Karpas-422 (cell line): ENCODE data around the gene POP4. TPM values are rescaled to one million over a fixed set of nuclear protein-coding genes. Genes with fewer than 3 reads are reported as not detected.
"Not testable (repeated sequence)": the region's sequence is repeated elsewhere in the genome, so short reads cannot be mapped to it uniquely, and the experiment has no call there.

Experiments used
- DNase-seq: peaks from one replicate; pipeline ENCODE4 v3.0.0-alpha.2; 2015
- H2AFZ ChIP-seq: fragments of 200-600 bp; sonication (generic); 2 replicates; pipeline ENCODE4 v1.6.1; 2014; ENCODE audit warnings: antibody characterized with exemption, low read length, mixed read lengths
- H3K27ac ChIP-seq: fragments of 200-600 bp; sonication (generic); 2 replicates; pipeline ENCODE4 v1.5.1; 2014; ENCODE audit warnings: mild to moderate bottlenecking, low read length, moderate library complexity
- H3K27me3 ChIP-seq: fragments of 200-600 bp; sonication (generic); 2 replicates; pipeline ENCODE4 v1.6.1; 2014; ENCODE audit warnings: low read length, mixed read lengths
- H3K36me3 ChIP-seq: fragments of 200-600 bp; sonication (generic); 2 replicates; pipeline ENCODE4 v1.6.1; 2014; ENCODE audit warnings: low read length, mixed read lengths; ENCODE audit not compliant: insufficient read depth
- H3K4me1 ChIP-seq: fragments of 200-600 bp; sonication (generic); 2 replicates; pipeline ENCODE4 v1.6.1; 2014; ENCODE audit warnings: mild to moderate bottlenecking, low read length, mixed read lengths
- H3K4me2 ChIP-seq: fragments of 200-600 bp; sonication (generic); 2 replicates; pipeline ENCODE4 v1.6.1; 2014; ENCODE audit warnings: low read length, low read depth, mild to moderate bottlenecking; ENCODE audit not compliant: poor library complexity, severe bottlenecking
- H3K4me3 ChIP-seq: fragments of 200-600 bp; sonication (generic); 2 replicates; pipeline ENCODE4 v1.5.1; 2014; ENCODE audit warnings: mild to moderate bottlenecking, antibody characterized with exemption, low read length, mixed read lengths
- H3K79me2 ChIP-seq: fragments of 200-600 bp; sonication (generic); 2 replicates; pipeline ENCODE4 v1.6.1; 2014; ENCODE audit warnings: mild to moderate bottlenecking, low read length, mixed read lengths
- H3K9ac ChIP-seq: fragments of 200-600 bp; sonication (generic); 2 replicates; pipeline ENCODE4 v1.6.0; 2014; ENCODE audit warnings: low read length
- H3K9me2 ChIP-seq: fragments of 200-600 bp; sonication (generic), shearing (Covaris generic); replicated peaks from 2 replicates; pipeline ENCODE4 v1.6.0; 2014; ENCODE audit warnings: mild to moderate bottlenecking, low read length, moderate library complexity; ENCODE audit not compliant: insufficient read depth
- H3K9me3 ChIP-seq: fragments of 300-700, 200-600 bp; sonication (generic); 2 replicates; pipeline ENCODE4 v1.6.1; 2014; ENCODE audit warnings: low read length, mixed read lengths
- H4K20me1 ChIP-seq: fragments of 200-600 bp; sonication (generic); 2 replicates; pipeline ENCODE4 v1.6.1; 2014; ENCODE audit warnings: mild to moderate bottlenecking, antibody characterized with exemption, low read length, low read depth; ENCODE audit not compliant: insufficient read depth
- total RNA-seq: library from RNA; depleted of rRNA; stranded (reverse); fragments of >200 nt; shearing (Covaris generic); gene quantifications from 2 replicates; pipeline ENCODE4 v1.2.3, GENCODE V29; 2014; ENCODE audit warnings: low replicate concordance

The POP4 gene
- total RNA-seq, 1 experiment from 2014 or later, result 92.7 TPM

DNA sequence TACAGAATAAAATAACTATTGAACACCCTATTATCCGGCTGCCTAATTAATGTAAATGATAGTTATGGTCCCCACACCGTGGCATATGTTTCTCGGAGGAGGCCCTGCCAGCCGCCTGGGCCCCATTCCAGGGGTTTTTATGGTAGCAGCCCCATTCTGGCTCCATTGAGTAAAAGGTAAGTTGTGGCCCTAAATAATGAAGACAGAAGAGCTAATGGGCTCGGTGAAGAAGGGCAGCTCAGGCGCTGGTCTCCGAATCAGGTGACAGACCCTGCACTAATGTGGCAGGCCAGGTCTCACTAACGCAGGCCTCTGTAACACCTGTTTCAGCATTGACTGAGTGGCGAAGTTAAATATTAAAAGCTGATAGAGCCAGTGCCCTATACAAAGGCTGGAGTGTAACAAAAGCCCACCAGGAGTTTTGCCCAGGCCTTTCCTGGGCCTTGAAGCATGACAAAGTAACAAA lies 19.1 kb downstream of the POP4 start:
- H3K9me3 ChIP-seq, result no peaks in the 10 kb centered on the region
- no peak overlapping the region for H2AFZ ChIP-seq
- no peaks in the 10 kb centered on the region for H3K27me3 ChIP-seq
- no peaks in the 10 kb centered on the region for H3K79me2 ChIP-seq
- H3K9ac ChIP-seq, result no peak overlapping the region
- no peak for DNase-seq
- no peaks in the 10 kb centered on the region for H3K36me3 ChIP-seq
- H4K20me1 ChIP-seq, result no peaks in the 10 kb centered on the region
- no peak overlapping the region for H3K4me3 ChIP-seq
- H3K9me2 ChIP-seq, result no peaks in the 10 kb centered on the region
- no peak overlapping the region for H3K4me2 ChIP-seq
- H3K27ac ChIP-seq, result no peak overlapping the region
- no peaks in the 10 kb centered on the region for H3K4me1 ChIP-seq

DNA sequence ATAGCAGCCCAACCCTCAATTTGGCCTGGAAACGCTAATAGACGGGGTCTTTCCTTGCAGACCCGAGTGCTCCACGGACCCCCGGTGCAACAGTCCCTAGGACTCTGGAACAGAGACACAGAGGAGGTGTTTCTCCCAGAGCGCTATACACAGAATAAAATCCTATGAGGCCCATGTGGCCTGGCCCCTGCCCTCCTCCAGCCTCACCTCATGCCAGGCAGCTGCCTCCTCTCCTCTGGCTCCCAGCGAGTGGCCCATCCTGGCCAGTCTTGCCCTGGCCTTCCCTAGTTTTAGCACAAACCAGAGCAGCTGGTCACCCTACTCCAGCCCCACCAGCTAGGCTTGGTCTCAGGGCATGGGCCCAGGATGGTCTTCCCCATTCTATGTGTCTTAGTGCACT lies 20.3 kb downstream of the POP4 start:
- H3K4me3 ChIP-seq, result no peak overlapping the region
- H4K20me1 ChIP-seq, result no peaks in the 10 kb centered on the region
- no peaks in the 10 kb centered on the region for H3K9me2 ChIP-seq
- no peaks in the 10 kb centered on the region for H3K27me3 ChIP-seq
- H3K4me1 ChIP-seq, result no peaks in the 10 kb centered on the region
- no peaks in the 10 kb centered on the region for H3K36me3 ChIP-seq
- H3K27ac ChIP-seq, result no peak overlapping the region
- H3K9me3 ChIP-seq, result no peaks in the 10 kb centered on the region
- no peak overlapping the region for H3K4me2 ChIP-seq
- H2AFZ ChIP-seq, result no peak overlapping the region
- no peaks in the 10 kb centered on the region for H3K79me2 ChIP-seq
- no peak overlapping the region for H3K9ac ChIP-seq
- DNase-seq, result no peak

DNA sequence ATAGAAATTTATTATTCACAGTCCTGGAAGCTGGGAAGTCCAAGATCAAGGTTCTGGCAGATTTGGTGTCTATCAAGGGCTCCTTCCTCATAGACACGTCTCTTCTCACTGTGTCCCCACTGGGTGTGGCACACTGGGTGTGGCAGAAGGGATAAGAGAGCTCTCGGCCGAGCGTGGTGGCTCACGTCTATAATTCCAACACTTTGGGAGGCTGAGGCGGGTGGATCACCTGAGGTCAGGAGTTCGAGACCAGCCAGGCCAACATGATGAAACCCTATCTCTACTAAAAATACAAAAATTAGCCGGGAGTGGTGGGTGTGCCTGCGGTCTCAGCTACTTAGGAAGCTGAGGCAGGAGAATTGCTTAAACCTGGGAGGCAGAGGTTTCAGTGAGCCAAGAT lies 20.7 kb downstream of the POP4 start:
- not testable (repeated sequence) for H3K79me2 ChIP-seq, H3K27me3 ChIP-seq, H3K4me1 ChIP-seq, H2AFZ ChIP-seq, H3K9me3 ChIP-seq, H3K4me3 ChIP-seq, H4K20me1 ChIP-seq, H3K4me2 ChIP-seq, DNase-seq, H3K27ac ChIP-seq, H3K9ac ChIP-seq, H3K9me2 ChIP-seq, H3K36me3 ChIP-seq

DNA sequence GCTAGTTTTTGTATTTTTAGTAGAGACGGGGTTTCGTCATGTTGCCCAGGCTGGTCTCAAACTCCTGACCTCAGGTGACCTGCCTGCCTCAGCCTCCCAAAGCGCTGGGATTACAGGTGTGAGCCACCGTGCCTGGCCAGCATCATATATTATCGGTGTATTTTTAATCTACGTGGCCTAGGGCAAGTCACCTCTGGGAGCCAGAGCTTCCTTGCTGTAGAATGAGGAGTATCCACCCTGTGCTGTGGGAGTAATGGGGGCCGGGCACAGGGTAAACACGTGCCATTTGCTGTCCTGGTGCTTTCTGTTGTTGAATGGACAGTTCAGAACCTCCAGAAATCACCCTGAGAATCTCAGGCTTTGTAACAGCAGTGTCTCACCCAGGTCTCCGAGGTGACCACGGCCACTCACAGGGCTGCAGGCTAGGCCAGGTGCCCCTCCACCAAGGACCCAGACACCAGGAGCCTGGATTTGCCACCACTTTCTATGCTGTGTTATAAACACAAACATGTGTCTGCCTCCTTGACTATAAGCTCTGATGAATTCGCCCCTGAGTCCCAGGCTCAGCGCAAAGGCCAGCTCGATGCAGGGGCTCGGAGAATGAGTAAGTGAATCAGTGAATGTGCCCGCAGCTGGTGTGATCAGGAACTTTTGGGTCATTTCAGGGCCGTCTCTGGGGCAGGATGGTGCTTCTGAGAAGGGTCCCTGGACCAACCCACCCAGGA lies 22.7 kb downstream of the POP4 start:
- Histone ChIP-seq H3K9me3 (no peaks in the 10 kb centered on the region), H3K4me2 (no peak overlapping the region), H4K20me1 (no peaks in the 10 kb centered on the region), H3K79me2 (no peaks in the 10 kb centered on the region), H2AFZ (no peak overlapping the region), H3K9me2 (no peaks in the 10 kb centered on the region), H3K4me3 (no peak overlapping the region), H3K27ac (no peak overlapping the region), H3K4me1 (no peaks in the 10 kb centered on the region), H3K9ac (no peak overlapping the region), H3K36me3 (no peaks in the 10 kb centered on the region), H3K27me3 (no peaks in the 10 kb centered on the region)
- no peak for DNase-seq

DNA sequence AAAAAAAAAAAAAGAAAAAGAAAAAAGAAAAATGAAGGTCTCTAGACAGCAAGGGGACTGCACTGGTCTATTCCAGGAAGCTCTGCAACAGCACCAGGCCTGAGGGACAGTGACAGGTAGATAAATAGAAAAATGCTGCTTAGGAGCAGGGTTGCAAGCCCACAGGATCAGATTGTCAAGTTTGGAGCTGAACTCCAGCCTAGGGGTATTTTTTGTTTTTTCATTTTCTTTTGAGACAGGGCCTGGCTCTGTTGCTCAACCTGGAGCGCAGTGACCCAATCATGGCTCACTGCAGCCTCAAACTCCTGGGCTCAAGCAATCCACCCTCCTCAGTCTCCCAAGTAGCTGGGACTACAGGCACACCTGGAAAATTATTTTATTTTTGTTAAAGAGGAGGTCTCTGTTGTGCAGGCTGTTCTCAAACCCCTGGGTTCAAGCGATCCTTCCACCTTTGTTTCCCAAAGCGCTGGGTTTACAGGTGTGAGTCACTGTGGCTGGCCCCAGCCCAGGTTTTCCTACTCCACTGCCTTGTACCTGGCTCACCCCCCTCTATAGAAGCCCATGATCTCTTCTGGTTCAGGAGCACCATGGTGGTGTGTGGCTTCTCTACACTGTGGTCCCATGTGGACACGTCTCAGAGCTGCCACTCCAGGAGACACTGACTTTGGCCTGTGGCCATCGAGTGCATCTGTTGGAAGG lies 23.9 kb downstream of the POP4 start:
- no peak overlapping the region for H3K27ac ChIP-seq

DNA sequence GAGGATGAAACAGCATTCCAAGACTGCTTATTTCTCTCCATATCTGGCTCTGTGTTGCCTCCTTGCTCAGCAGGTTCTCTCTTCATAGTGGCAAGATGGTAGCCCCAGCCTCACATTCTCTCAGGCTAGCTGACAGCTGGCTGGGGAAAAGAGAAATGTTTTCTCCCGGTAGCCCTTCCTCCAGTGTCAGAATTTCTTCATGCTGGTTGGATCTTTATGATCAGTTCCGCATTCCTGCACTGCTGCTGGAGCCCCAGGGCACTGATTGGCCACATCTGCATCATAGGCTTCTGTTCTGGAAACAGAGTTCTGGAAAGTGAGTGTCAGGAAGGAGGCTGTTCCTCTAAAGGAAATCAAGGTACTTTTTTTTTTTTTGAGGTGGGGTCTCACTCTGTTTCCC lies 24.6 kb downstream of the POP4 start:
- Histone ChIP-seq H4K20me1 (no peaks in the 10 kb centered on the region), H3K9me3 (no peaks in the 10 kb centered on the region), H3K4me3 (no peak overlapping the region), H3K27ac (no peak overlapping the region), H3K4me2 (no peak overlapping the region), H3K4me1 (no peaks in the 10 kb centered on the region), H3K36me3 (no peaks in the 10 kb centered on the region), H3K79me2 (no peaks in the 10 kb centered on the region), H3K27me3 (no peaks in the 10 kb centered on the region), H2AFZ (no peak overlapping the region), H3K9me2 (no peaks in the 10 kb centered on the region), H3K9ac (no peak overlapping the region)
- no peak for DNase-seq

More for the DNA sequence above, 23.9 kb downstream of the POP4 start:
- Histone ChIP-seq H3K4me1 (no peaks in the 10 kb centered on the region), H3K79me2 (no peaks in the 10 kb centered on the region), H3K9ac (no peak overlapping the region), H3K9me2 (no peaks in the 10 kb centered on the region), H4K20me1 (no peaks in the 10 kb centered on the region), H3K27me3 (no peaks in the 10 kb centered on the region), H3K36me3 (no peaks in the 10 kb centered on the region), H2AFZ (no peak overlapping the region), H3K4me3 (no peak overlapping the region), H3K4me2 (no peak overlapping the region), H3K9me3 (no peaks in the 10 kb centered on the region)
- DNase-seq, result no peak

DNA sequence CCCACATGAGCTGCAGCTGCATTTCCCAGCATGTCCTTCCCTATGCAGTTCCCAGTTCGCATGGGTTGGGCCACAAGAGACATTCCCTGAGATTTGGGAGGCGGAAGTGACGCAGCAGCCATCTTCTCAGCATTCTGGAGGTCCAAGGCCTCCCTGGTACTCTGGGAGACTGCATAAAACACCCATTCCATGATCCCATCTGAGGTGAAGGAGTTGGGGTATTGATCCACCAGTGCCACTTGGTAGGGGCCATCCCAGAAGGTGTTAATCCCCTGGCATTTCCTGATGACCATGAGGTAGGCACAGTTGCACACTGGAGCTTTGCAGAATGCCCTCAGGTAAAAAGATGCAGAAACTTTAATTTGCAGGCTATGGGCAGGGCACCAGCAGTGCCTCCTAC lies 25.4 kb downstream of the POP4 start:
- no peak overlapping the region for H2AFZ ChIP-seq

DNA sequence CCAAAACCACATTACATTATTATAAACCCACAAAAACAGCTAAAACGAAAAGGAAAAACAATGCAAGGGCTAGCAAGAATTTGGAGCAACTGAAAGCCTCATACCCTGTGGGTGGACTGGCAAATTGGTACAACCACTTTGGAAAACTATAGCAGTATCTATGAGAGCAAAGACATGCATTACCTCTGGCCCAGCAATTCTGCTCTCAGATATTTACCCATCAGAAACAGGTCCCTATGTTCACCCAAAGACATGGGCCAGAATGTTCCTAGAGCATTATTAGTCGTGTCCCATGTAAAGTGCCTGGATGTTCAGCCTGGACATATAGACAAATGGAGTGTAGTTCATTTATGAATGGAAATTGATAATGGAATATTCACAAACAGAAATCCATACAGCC lies 27.9 kb downstream of the POP4 start:
- Histone ChIP-seq H3K9me3 (no peaks in the 10 kb centered on the region), H3K27me3 (no peaks in the 10 kb centered on the region), H3K4me2 (no peak overlapping the region), H3K27ac (no peak overlapping the region), H3K4me3 (no peak overlapping the region), H3K9ac (no peak overlapping the region), H3K79me2 (no peaks in the 10 kb centered on the region), H3K9me2 (no peaks in the 10 kb centered on the region), H2AFZ (no peak overlapping the region), H3K4me1 (no peaks in the 10 kb centered on the region), H4K20me1 (no peaks in the 10 kb centered on the region), H3K36me3 (no peaks in the 10 kb centered on the region)
- no peak for DNase-seq

More for the DNA sequence above, 25.4 kb downstream of the POP4 start:
- no peak overlapping the region for H3K4me3 ChIP-seq
- no peak overlapping the region for H3K4me2 ChIP-seq
- no peaks in the 10 kb centered on the region for H3K9me3 ChIP-seq
- H3K9me2 ChIP-seq, result no peaks in the 10 kb centered on the region
- H3K79me2 ChIP-seq, result no peaks in the 10 kb centered on the region
- H3K36me3 ChIP-seq, result no peaks in the 10 kb centered on the region
- no peak overlapping the region for H3K9ac ChIP-seq
- no peaks in the 10 kb centered on the region for H4K20me1 ChIP-seq
- H3K27ac ChIP-seq, result no peak overlapping the region
- no peak for DNase-seq
- no peaks in the 10 kb centered on the region for H3K27me3 ChIP-seq
- H3K4me1 ChIP-seq, result no peaks in the 10 kb centered on the region
